ENCODE measurements around the gene UBE2R2.
"Not testable (repeated sequence)": the region's sequence is repeated elsewhere in the genome, so short reads cannot be mapped to it uniquely, and the experiment has no call there.

Gene UBE2R2

DNA sequence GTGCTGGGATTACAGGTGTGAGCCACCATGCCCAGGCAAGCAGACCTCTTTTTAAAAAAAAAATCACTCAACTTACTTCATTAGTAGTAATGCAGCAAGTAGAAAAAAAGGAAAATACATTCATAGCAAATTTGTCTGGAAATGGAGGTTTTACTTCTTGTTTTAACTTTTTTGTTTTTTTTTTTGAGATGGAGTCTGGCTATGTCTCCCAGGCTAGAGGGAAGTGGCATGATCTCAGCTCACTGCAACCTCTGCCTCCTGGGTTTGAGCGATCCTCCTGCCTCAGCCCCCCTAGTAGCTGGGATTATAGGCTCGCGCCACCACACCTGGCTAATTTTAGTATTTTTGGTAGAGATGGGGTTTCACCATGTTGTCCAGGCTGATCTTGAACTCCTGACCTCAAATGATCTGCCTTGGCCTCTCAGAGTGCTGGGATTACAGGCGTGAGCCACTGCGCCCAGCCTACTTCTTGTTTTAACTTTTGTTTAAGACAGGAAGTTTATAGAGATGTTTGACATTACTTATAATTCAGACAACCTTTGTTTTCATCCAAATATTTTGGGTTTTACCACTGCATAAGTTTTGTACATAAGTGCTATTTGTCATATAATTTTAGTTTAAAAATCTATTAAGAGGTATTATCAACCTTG is 26.5 kb downstream of the UBE2R2 start:
- DNase-seq (ENCODE audit: low read depth), result no peak

DNA sequence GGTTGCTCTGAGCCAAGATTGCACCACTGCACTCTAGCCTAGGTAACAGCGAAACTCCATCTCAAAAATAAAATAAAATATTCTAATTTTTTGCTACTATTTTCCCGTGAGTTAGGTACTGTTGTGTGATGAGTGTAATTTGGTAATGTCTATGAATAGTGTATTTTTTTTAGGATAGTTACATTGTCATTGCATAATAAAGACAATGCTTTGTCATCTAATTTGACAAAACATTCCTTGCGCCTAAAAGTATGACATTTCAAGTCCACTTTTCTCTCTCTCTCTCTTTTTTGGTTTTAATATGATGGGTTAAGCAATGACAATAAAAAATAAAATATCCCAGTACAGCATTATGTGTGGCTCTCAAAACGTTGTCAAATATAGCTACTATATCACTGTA is 29.3 kb downstream of the UBE2R2 start:
- DNase-seq (ENCODE audit: low read depth), result no peak

DNA sequence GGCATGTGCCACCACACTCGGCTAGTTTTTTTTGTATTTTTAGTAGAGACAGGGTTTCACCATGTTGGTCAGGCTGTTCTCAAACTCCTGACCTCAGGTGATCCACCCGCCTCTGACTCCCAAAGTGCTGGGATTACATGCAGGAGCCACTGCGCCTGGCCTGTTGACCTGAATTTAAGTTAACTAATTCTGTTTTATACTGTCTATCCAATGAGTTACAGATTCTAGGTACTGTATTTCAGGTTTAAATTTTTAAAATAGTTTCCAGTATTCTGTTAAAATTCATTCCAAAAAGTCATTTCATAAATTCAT is 30.9 kb downstream of the UBE2R2 start:
- not testable (repeated sequence) for DNase-seq (ENCODE audit: low read depth)

DNA sequence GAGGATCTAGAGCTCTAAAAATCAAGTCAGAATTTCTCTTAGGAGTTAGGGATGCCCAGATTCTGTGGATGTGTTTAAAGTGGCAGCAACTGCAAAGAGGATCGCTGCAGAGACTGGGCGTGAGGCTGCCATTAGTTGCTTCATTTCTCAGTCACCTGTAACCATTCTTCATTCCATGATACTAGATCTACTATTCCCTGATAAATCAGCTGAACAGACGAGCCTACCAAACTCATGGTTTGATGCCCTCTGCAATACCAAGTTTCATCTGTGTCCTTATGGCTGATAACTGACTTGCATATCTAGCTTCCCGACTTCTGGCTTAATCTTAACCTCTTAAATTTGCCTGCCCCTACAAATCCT is 33.3 kb downstream of the UBE2R2 start:
- DNase-seq (ENCODE audit: low read depth), result no peak

DNA sequence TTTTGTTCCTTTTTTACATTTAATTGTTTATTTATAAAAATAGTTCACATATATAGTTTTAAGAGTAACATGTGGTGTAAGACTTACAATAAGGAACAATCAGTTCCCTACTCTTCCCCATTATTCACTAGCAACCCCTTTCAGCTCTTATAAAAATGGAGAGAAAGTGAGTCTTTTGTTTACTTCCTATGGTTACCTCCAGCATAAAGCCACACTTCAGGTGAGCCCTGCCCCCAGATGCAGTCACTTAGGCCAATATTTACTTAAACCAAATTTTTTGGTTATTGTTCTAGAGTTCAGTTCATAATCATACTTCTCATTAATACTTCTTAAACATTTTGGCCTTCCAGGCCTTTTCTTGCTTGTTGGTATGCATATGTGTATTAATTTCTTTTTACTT is 33.7 kb downstream of the UBE2R2 start:
- no peak for DNase-seq (ENCODE audit: low read depth)

DNA sequence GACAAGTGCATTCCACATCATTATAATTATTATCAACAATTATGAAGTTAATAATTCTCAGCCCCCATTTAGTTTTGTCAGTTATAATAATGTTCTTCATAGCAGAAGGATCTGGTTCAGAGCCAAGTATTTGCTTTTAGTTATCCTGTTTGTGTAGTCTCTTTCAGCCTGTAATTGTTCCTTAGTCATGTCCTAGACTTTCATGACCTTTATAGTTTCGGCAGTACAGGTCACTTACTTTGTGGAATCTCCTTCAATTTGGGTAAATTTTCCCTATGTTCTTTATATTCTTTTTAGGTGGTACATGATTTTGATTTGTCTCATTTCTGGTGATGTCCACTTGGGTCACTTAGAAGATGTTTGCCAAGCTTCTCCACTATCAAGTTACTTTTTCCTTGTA is 34.3 kb downstream of the UBE2R2 start:
- DNase-seq (ENCODE audit: low read depth), result no peak

DNA sequence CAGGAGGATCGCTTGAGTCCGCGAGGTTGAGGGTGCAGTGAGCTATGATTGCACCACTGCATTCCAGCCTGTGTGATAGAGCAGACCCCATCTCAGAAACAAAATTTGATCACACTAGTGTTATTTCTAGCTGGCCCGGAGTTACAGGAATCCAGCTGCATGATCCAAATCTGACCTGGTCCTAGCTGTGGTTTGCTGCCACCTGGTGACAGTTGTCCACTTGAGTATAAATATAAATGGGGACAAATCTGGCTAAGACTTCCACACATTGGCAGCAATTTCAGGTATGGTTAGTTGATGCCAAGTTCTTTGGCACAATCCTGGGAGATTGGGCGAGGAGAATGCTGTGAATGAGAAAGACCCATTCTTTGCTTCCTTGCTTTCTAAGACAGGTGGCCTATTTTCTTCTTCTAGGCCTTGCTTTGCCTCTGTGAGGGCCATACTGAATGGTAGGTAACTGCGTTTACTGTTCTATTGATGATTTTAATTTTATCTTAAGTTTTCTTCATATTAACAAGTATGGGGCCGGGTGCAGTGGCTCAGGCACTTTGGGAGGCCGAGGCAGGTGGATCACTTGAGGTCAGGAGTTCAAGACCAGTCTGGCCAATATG is 35.4 kb downstream of the UBE2R2 start:
- DNase-seq (ENCODE audit: low read depth), result no peak

DNA sequence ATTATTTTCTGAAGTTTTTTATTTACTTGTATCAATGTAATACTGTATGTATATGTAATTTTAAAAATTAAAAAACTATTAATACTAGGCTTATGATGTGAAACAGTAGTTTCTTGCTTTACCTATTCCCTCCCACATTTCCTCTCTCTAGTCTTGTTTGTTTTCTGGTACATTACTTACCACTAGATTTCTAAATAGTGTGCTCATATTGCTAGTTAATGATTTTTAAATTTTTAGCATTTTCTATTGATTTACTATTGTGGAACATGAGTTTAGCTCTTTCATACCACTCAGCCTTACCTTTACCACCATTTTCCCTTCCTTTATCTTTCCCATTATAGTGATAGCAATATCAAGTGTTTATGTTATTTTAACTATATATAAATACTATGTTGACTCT is 39.3 kb downstream of the UBE2R2 start:
- no peak for DNase-seq (ENCODE audit: low read depth)

DNA sequence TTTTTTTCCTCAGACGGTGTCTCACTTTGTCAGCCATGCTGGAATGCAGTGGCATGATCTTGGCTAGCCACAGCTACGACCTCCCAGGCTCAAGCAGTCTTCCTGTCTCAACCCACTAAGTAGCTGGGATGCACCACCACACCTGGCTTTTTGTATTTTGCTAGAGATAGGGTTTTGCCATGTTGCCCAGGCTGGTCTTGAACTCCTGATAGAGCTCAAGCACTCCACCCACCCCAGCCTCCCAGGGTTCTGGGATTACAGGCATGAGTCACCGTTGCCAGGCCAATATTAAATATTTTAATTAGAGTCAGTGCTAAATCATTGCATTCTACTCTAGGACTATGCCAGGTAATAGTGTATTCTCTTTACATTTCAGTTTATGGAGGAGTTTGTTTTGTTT is 41.5 kb downstream of the UBE2R2 start:
- no peak for DNase-seq (ENCODE audit: low read depth)

DNA sequence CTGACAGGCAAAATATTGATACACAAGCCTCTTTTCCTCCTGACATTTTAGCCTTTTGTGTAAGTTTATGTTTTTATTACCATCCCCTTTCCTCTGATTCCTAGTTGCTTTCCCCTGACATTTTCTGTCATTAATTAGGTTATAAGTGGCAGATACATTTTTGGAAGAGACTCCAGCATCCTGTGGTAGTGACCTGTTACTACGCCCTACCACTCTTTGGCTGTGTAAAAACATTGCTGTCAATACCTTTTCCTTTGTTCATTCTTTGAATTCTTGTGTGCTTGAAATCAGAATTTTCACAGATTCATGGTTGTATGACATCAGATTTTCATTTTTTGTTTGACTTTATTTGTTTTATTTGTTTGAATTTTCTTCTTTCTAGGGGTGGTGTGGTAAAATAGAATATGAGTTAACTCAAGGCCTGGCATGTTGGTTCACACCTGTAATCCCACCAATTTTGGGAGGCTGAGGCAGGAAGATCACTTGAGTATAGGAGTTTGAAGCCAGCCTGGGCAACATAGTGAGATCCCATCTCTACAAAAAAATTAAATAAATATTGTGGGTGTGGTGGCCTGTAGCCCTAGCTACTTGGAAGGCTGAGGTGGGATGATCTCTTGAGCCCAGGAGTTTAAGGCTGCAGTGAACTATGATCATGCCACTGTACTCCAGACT is 43.4 kb downstream of the UBE2R2 start:
- no peak for DNase-seq (ENCODE audit: low read depth)

DNA sequence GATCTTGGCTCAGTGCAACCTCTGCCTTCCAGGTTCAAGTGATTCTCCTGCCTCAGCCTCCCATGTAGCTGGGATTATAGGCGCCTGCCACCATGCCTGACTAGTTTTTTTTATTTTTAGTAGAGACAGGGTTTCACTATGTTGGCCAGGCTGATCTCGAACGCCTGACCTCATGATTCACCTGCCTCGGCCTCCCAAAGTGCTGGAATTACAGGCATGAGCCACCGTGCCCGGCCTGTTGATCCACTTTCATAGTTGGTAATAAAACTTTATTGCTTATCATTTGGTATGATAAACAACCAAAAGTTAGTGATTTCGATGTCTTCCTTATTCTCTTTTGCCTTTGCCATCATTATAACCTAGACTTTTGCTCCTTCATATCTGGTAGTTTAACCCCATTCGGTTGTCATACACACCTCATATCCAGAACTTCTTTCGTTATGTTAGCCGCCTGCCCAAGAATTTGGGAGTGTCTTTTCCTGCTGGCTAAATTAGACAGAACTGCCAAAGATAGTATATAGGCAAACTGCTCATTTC is 45.0 kb downstream of the UBE2R2 start:
- DNase-seq (ENCODE audit: low read depth), result no peak

DNA sequence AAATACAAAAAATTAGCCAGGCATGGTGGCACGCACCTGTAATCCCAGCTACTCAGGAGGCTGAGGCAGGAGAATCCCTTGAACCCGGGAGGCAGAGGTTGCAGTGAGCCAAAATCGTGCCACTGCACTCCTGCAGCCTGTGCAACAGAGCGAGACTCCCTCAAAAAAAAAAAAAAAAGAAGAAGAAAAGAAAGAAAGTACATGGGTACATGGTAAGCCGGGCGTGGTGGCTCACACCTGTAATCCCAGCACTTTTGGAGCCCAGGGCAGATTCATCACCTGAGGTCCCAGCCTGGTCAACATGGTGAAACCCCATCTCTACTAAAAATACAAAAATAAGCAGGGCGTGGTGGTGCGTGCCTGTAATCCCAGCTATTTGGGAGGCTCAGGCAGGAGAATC is 46.1 kb downstream of the UBE2R2 start:
- DNase-seq (ENCODE audit: low read depth), result not testable (repeated sequence)

DNA sequence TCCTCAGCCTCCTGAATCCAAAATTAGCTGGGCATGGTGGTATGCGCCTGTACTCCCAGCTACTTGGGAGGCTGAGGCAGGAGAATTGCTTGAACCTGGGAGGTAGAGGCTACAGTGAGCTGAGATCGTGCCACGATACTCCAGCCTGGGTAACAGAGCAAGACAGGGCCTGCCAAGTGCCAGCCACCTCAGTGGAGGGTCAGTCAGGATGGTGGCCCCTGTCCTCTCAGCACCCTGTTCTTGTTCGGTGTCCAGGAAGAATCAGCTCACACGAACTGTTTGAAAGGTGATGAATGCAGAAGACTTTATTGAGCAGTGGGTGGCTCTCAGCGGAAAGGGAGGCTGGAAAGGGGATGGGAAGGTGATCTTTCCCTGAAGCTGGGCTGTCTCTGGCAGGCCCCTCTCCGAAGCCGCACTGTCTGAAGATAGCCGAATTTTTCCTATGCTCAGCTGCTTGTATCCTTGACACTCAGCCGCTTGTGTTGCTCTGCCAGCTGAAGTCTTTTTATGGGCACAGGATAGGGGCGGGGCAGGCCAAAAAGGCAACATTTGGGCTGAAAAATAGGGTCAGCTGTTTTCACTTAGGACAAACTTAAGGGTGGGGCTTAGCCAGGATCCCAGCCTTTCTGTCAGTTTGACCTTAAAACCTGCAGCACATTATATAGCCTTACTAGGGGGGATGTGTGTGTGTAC is 50.9 kb downstream of the UBE2R2 start:
- no peak for DNase-seq (ENCODE audit: low read depth)

DNA sequence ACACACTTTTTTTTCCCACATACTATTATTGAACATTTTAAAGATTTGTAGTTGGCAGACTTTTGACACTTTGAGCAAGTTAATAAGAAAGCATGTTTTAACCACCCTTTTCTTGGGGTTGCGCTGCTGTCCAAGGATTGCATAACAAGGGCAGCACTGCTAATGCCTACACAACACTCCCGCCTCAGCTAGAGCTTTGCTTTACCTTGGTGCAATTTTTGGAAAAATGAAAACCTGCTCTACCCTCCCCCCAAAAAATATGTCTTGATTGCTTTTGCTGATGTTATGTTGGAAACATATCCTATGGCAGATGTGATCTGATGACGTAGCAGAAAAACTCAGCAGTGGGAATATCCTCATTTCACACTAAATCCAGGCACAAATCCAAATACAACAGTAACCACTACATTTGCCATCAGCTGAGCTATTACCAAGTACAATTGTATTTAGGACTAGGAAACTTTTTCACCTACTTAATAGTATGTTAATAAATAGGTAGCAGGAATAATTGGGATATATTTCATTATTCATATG is 51.5 kb downstream of the UBE2R2 start:
- DNase-seq (ENCODE audit: low read depth), result no peak

DNA sequence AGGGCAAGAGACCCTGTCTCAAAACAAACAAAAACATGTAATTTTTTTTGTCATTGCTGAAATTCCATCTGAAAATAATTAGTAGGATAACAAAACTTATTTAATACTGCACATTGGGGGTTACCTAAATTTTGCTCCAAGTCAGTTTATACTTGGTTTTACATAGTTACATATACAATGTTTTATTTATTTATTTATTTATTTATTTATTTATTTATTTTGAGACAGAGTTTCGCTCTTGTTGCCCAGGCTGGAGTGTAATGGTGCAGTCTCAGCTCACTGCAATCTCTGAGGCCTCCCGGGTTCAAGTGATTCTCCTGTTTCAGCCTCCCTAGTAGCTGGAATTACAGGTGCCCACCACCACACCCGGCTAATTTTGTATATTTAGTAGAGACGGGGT is 52.3 kb downstream of the UBE2R2 start:
- DNase-seq (ENCODE audit: low read depth), result not testable (repeated sequence)

DNA sequence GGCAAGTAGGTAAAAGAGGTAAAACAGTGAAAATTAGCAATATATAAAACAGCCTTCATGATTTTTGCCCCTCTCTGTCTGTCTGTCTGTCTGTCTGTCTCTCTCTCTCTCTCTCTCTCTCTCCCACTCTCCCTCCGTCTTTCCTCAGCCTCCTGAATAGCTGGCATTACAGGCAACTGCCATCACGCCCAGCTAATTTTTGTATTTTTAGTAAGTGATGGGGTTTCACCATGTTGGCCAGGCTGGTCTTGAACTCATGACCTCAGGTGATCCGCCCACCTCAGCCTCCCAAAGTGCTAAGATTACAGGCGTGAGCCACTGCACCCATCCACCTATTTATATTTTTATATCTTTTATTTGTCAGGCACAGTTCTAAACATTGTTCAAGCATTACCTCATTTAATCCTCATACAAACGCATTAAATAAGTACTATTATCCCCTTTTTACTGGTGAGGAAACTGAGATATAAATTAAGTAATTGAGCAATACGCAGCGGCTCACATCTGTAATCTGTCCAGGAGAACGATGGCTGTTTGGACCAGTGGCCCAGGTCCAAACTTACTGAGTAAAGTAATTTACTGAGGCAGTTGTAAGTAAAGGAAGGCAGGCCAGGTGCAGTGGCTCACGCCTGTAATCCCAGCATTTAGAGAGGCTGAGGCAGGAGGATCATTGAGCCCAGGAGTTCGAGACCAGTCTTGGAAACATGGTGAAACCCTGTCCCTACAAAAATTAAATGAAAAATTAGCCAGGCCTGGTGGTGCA is 60.9 kb downstream of the UBE2R2 start:
- no peak for DNase-seq (ENCODE audit: low read depth)

DNA sequence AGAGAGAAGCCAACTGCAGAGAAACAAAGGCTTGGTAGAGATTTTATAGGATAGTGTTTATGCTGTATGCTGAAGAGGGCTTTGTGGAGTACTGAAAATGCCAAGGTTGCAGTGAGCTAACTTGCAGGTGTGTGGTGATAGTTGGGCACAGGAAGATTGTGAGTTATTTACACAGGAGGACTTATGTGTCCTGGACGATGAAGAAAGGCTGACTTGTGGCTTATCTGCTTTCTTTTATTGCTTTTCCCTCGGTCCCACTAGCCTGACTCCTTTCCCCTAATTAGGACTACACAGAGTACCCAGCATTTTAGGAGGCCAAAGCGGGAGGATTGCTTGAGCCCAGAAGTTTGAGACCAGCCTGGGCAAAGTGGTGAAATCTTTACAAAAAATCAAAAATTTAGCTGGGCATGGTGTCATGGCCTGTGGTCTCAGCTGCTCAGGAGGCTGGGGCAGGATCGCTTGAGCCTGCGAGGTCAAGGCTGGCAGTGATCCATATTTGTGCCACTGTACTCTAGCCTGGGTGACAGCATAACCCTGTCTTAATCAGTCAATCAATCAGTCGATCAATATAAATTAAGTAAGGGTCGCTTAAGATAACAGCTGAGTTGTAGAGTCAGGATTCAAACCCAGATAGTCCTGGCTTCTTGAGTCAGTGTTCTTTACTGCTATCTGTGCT is 61.9 kb downstream of the UBE2R2 start:
- no peak for DNase-seq (ENCODE audit: low read depth)

DNA sequence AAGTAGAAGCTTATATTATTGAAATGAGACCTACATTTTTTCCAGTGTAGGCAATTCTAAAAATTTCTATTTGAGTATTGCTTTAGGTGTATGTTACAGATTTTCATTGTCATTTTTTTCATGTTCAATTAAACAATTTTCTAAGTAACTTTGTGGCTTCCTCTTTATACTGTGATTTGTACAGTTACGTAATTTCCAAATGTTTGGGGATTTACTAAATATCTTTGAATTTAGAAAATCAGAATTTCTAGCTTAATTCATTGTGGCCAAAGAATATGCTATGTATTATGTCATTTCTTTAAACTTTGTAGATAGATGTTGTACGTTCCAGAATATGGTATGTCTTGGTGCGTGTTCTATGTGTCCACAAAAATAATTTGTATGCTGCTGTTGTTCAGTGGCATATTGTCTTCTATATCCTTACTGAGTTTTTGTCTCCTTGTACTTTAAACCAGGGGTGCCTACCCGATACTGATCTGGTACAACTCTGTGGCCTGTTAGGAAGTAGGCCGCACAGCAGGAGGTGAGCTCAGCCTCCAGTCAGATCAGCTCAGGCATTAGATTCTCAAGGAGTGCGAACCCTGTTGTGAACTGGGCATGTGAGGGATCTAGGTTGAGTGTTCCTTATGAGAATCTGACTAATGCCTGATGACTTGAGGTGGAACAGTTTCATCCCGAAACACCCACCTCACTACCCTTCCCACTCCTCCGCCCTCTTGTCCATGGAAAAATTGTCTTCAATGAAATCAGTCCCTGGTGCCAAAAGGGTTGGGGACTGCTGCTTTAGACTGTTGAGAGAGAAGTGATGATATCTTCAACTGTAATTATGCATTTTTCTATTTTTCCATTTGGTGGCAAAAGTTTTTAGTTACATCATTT is 63.5 kb downstream of the UBE2R2 start:
- DNase-seq (ENCODE audit: low read depth), result no peak

DNA sequence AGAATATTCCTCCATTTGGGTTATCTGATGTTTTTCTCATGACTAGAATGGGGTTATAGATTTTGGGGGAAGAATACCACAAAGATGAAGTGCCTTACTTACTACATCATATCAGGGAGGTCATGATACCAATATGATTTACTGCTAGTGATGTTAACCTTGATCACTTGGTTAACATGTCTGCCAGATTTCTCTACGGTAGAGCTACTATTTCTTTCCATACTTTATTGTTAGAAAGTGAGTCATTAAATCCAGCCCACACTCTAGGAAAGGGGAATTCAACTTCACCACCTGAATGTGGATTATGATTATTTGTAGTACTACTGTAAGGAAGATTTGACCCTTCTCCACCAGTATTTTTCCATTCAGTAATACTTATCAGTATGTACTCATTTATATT is 64.7 kb downstream of the UBE2R2 start:
- DNase-seq (ENCODE audit: low read depth), result no peak
